ENCODE results near the gene NRG3.

The NRG3 gene

GRCh38 chr10:81874875-81875466 lies at the start of gene NRG3:
Gene NRG3, plus strand, starts transcription at chr10:81875194.
- peak within 1 kb of the TSS; percentile 83 for H3K4me3 ChIP-seq (ENCODE audit: low read length)
- H3K36me3 ChIP-seq (ENCODE audit: insufficient read depth, low read depth, low read length) = no peaks in the 10 kb centered on the region
- peaks cover 56% of the 10 kb centered on the region for H3K27me3 ChIP-seq (ENCODE audit: insufficient read depth, low read length)
- H3K9ac ChIP-seq (ENCODE audit: low read depth, low read length) = peak within 1 kb of the TSS; percentile 66; the same call in 1 of the 2 replicates
- no peaks in the 10 kb centered on the region for H3K9me3 ChIP-seq (ENCODE audit: insufficient read depth, low read depth, low read length)
- H3K4me1 ChIP-seq (ENCODE audit: insufficient read depth, low read length) = peaks cover 15% of the 10 kb centered on the region
- H3K27ac ChIP-seq (ENCODE audit: low read length) = no peak within 1 kb of the TSS

- Histone ChIP-seq H3K9ac (ENCODE audit: low read depth, low read length) (no peak overlapping the region), H3K4me3 (ENCODE audit: low read length) (no peak overlapping the region), H3K9me3 (ENCODE audit: insufficient read depth, low read depth, low read length) (no peaks in the 10 kb centered on the region), H3K36me3 (ENCODE audit: insufficient read depth, low read depth, low read length) (no peaks in the 10 kb centered on the region), H3K27ac (ENCODE audit: low read length) (no peak overlapping the region), H3K27me3 (ENCODE audit: insufficient read depth, low read length) (no peaks in the 10 kb centered on the region), H3K4me1 (ENCODE audit: insufficient read depth, low read length) (no peaks in the 10 kb centered on the region)
Measured at GRCh38 chr10:81828251-81828650, 46.7 kb upstream of the NRG3 start.

DNA sequence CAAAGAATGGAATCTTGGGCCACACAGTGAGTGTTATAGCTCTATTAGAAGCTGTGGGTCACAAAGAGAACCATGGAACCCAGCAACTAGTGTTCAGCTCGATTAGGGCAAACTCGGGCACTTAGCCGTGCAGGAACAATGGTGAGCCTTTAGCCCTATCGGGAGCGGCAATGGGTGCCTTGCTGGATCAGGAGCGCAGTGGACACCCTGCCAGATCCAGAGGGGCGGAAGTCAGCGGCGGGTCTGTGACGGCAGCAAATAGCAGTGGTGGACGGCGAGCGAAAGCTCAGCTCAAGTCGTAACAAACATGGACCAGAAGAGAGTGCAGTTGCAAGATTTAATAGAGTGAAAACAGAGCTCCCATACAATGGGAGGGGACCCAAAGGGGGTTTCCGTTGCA lies 43.9 kb upstream of the NRG3 start:
- Histone ChIP-seq H3K9me3 (ENCODE audit: insufficient read depth, low read depth, low read length) (no peaks in the 10 kb centered on the region), H3K36me3 (ENCODE audit: insufficient read depth, low read depth, low read length) (no peaks in the 10 kb centered on the region), H3K4me3 (ENCODE audit: low read length) (no peak overlapping the region), H3K27me3 (ENCODE audit: insufficient read depth, low read length) (no peaks in the 10 kb centered on the region), H3K27ac (ENCODE audit: low read length) (no peak overlapping the region), H3K4me1 (ENCODE audit: insufficient read depth, low read length) (peaks cover 2% of the 10 kb centered on the region; the same call in 1 of the 2 replicates), H3K9ac (ENCODE audit: low read depth, low read length) (no peak overlapping the region)

DNA sequence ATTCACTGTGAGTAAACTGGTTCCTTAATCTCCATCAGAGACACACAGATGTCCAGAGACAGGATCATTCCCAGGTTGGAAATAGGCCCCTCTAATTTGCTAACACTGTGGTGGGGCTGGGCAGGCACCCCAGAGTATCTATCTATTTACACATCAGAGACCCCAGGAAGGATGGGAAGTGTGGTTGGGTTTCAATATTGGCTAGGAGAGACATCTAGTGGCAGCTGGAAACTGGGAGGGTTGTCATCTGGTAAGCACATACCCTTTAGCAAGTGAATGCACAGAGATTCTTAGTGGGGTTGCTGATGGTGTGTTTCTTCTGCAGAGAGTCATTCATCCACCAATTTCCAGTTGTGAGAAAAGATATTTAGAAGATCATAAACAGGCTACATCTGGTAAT lies 36.0 kb upstream of the NRG3 start:
- Histone ChIP-seq H3K27ac (ENCODE audit: low read length) (no peak overlapping the region), H3K9me3 (ENCODE audit: insufficient read depth, low read depth, low read length) (no peaks in the 10 kb centered on the region), H3K4me1 (ENCODE audit: insufficient read depth, low read length) (peaks cover 7% of the 10 kb centered on the region; the same call in 1 of the 2 replicates), H3K4me3 (ENCODE audit: low read length) (no peak overlapping the region), H3K36me3 (ENCODE audit: insufficient read depth, low read depth, low read length) (no peaks in the 10 kb centered on the region), H3K9ac (ENCODE audit: low read depth, low read length) (no peak overlapping the region), H3K27me3 (ENCODE audit: insufficient read depth, low read length) (peaks cover 6% of the 10 kb centered on the region)

DNA sequence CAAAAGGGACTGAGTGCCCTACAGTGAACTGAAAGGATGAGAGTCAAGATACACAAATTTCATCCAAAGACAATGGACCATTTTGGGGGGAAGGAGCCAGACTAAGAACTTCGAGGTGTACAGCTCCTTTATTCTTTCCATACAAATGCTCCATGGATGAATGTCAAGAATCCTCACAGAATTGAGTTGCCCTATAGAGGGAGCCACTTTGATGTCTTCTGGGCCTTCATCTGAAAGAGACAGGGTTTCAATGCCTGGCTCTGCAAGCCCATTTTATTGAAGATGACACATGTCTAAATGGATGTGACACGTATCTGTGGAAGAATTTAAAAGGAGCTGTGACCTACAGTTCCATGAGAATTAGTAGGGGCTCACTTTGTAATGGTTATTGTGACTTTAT lies 32.0 kb upstream of the NRG3 start:
- H3K9me3 ChIP-seq (ENCODE audit: insufficient read depth, low read depth, low read length) = no peaks in the 10 kb centered on the region
- peaks cover 6% of the 10 kb centered on the region for H3K27me3 ChIP-seq (ENCODE audit: insufficient read depth, low read length)
- H3K4me3 ChIP-seq (ENCODE audit: low read length) = no peak overlapping the region
- H3K4me1 ChIP-seq (ENCODE audit: insufficient read depth, low read length) = peaks cover 9% of the 10 kb centered on the region; the same call in 1 of the 2 replicates
- H3K9ac ChIP-seq (ENCODE audit: low read depth, low read length) = no peak overlapping the region
- H3K36me3 ChIP-seq (ENCODE audit: insufficient read depth, low read depth, low read length) = no peaks in the 10 kb centered on the region
- no peak overlapping the region for H3K27ac ChIP-seq (ENCODE audit: low read length)

DNA sequence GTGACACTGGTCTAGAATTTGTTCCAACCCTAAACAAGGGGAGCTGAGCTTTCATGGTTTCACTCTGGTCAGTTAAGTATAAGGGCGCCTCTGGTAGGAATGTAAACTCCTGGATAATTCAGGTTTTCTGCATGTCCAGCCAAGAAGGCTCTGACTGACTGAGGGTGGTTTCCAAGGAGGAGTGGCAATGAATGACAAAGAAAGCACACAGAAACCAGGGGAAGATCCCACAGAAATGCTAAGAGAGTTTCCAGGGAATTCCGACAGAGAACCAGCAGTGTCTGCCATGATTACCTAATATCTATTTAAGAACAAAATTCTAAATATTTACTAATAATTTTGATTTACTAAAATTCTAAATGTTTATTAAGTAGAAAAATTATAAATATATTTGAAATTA lies 27.3 kb upstream of the NRG3 start:
- H3K27ac ChIP-seq (ENCODE audit: low read length) = peak overlapping the region; percentile 15

GRCh38 chr10:81848514-81848913 lies 26.5 kb upstream of the NRG3 start:
- Histone ChIP-seq H3K4me3 (ENCODE audit: low read length) (no peak overlapping the region), H3K27ac (ENCODE audit: low read length) (no peak overlapping the region), H3K27me3 (ENCODE audit: insufficient read depth, low read length) (no peaks in the 10 kb centered on the region), H3K9me3 (ENCODE audit: insufficient read depth, low read depth, low read length) (0 out of 2 replicates have a peak, but pooled peaks cover 1% of the 10 kb centered on the region), H3K36me3 (ENCODE audit: insufficient read depth, low read depth, low read length) (no peaks in the 10 kb centered on the region), H3K4me1 (ENCODE audit: insufficient read depth, low read length) (peaks cover 23% of the 10 kb centered on the region; the same call in 1 of the 2 replicates), H3K9ac (ENCODE audit: low read depth, low read length) (peak overlapping the region; percentile 4; the same call in 1 of the 2 replicates)

More for the DNA sequence above, 27.3 kb upstream of the NRG3 start:
- H3K36me3 ChIP-seq (ENCODE audit: insufficient read depth, low read depth, low read length) = no peaks in the 10 kb centered on the region
- peak overlapping the region; percentile 13; the same call in 1 of the 2 replicates for H3K4me3 ChIP-seq (ENCODE audit: low read length)
- peak overlapping the region; percentile 50; the same call in 1 of the 2 replicates for H3K9ac ChIP-seq (ENCODE audit: low read depth, low read length)
- no peaks in the 10 kb centered on the region for H3K9me3 ChIP-seq (ENCODE audit: insufficient read depth, low read depth, low read length)
- peaks cover 23% of the 10 kb centered on the region; the same call in 1 of the 2 replicates for H3K4me1 ChIP-seq (ENCODE audit: insufficient read depth, low read length)
- H3K27me3 ChIP-seq (ENCODE audit: insufficient read depth, low read length) = no peaks in the 10 kb centered on the region

GRCh38 chr10:81848931-81849330 lies 26.1 kb upstream of the NRG3 start:
- Histone ChIP-seq H3K36me3 (ENCODE audit: insufficient read depth, low read depth, low read length) (no peaks in the 10 kb centered on the region), H3K9me3 (ENCODE audit: insufficient read depth, low read depth, low read length) (peaks cover 4% of the 10 kb centered on the region; the same call in 1 of the 2 replicates), H3K4me3 (ENCODE audit: low read length) (no peak overlapping the region), H3K4me1 (ENCODE audit: insufficient read depth, low read length) (peaks cover 23% of the 10 kb centered on the region; the same call in 1 of the 2 replicates), H3K27ac (ENCODE audit: low read length) (no peak overlapping the region), H3K9ac (ENCODE audit: low read depth, low read length) (peak overlapping the region; percentile 4; the same call in 1 of the 2 replicates), H3K27me3 (ENCODE audit: insufficient read depth, low read length) (no peaks in the 10 kb centered on the region)

GRCh38 chr10:81862596-81862995 lies 12.4 kb upstream of the NRG3 start:
- Histone ChIP-seq H3K4me3 (ENCODE audit: low read length) (no peak overlapping the region), H3K27me3 (ENCODE audit: insufficient read depth, low read length) (no peaks in the 10 kb centered on the region), H3K4me1 (ENCODE audit: insufficient read depth, low read length) (peaks cover 11% of the 10 kb centered on the region; the same call in 1 of the 2 replicates), H3K36me3 (ENCODE audit: insufficient read depth, low read depth, low read length) (no peaks in the 10 kb centered on the region), H3K9ac (ENCODE audit: low read depth, low read length) (no peak overlapping the region), H3K9me3 (ENCODE audit: insufficient read depth, low read depth, low read length) (peaks cover 18% of the 10 kb centered on the region), H3K27ac (ENCODE audit: low read length) (no peak overlapping the region)

DNA sequence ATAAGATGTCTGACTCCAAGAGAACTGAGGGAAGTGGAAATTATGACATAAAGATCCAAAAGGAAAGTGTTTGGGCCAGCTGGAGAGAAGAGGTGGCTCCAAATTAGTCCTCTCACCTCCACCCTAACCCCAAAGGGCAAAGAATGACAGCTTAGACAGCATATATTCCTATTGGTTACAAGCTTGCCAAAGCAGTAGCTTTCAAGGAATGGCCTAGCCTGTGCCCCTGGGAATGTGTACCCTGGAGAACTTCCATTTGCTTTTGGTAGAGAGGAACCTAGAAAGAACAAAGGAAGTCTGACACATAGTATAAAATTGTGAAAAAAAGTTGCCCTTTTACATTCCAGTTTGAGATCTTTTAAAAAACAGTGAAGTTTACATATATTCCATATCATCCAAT lies 11.2 kb upstream of the NRG3 start:
- Histone ChIP-seq H3K9ac (ENCODE audit: low read depth, low read length) (no peak overlapping the region), H3K4me1 (ENCODE audit: insufficient read depth, low read length) (peaks cover 11% of the 10 kb centered on the region; the same call in 1 of the 2 replicates), H3K9me3 (ENCODE audit: insufficient read depth, low read depth, low read length) (peaks cover 18% of the 10 kb centered on the region), H3K4me3 (ENCODE audit: low read length) (no peak overlapping the region), H3K27me3 (ENCODE audit: insufficient read depth, low read length) (no peaks in the 10 kb centered on the region), H3K27ac (ENCODE audit: low read length) (no peak overlapping the region), H3K36me3 (ENCODE audit: insufficient read depth, low read depth, low read length) (no peaks in the 10 kb centered on the region)

GRCh38 chr10:81865581-81865980 lies 9.4 kb upstream of the NRG3 start:
- Histone ChIP-seq H3K9me3 (ENCODE audit: insufficient read depth, low read depth, low read length) (peaks cover 14% of the 10 kb centered on the region), H3K4me3 (ENCODE audit: low read length) (no peak overlapping the region), H3K4me1 (ENCODE audit: insufficient read depth, low read length) (peaks cover 11% of the 10 kb centered on the region; the same call in 1 of the 2 replicates), H3K9ac (ENCODE audit: low read depth, low read length) (no peak overlapping the region), H3K36me3 (ENCODE audit: insufficient read depth, low read depth, low read length) (no peaks in the 10 kb centered on the region), H3K27me3 (ENCODE audit: insufficient read depth, low read length) (no peaks in the 10 kb centered on the region; the same call in 1 of the 2 replicates), H3K27ac (ENCODE audit: low read length) (no peak overlapping the region)

DNA sequence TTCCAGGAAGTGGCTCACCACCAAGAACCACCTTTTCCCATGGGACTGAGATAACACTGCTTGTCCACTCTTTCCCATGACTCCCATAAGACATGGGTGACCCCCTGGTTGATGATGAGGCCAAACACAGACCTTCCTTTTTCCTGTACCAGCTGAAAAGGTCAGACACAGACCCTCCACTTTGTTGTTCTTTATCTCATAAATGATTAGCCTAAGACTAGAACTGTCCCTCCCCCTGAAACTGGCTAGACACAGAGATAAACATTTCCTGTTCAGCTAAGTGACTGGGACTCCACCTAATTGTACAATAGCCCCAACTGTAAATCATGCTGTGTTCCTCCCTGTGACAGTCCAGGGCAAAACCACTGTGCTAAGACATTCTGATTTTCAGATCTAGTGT lies 8.2 kb upstream of the NRG3 start:
- no peaks in the 10 kb centered on the region for H3K36me3 ChIP-seq (ENCODE audit: insufficient read depth, low read depth, low read length)
- no peak overlapping the region for H3K27ac ChIP-seq (ENCODE audit: low read length)
- H3K9me3 ChIP-seq (ENCODE audit: insufficient read depth, low read depth, low read length) = peaks cover 2% of the 10 kb centered on the region
- H3K4me3 ChIP-seq (ENCODE audit: low read length) = no peak overlapping the region
- peaks cover 4% of the 10 kb centered on the region; the same call in 1 of the 2 replicates for H3K27me3 ChIP-seq (ENCODE audit: insufficient read depth, low read length)
- H3K4me1 ChIP-seq (ENCODE audit: insufficient read depth, low read length) = peaks cover 11% of the 10 kb centered on the region; the same call in 1 of the 2 replicates
- no peak overlapping the region for H3K9ac ChIP-seq (ENCODE audit: low read depth, low read length)

Data from iPS-20b (cell line).